ENCODE data around the gene ISLR. TPM values are rescaled to one million over a fixed set of nuclear protein-coding genes. Genes with fewer than 3 reads are reported as not detected.
A peak's percentile ranks its signal among the peaks of the same experiment; 100 is the strongest.

Gene ISLR
- total RNA-seq, 1 donor = 243 TPM

GRCh38 chr15:74185710-74186348 lies 12.3 kb downstream of the ISLR start:
- no peak for DNase-seq (ENCODE audit: low read depth)
- TF ChIP-seq CTCF (IDR thresholded peaks at IDR 0.05; ENCODE audit: insufficient read depth, low read length) = no peak
- H3K4me3 ChIP-seq (ENCODE audit: low read depth, low read length) = no peak overlapping the region

GRCh38 chr15:74188216-74188615 lies 14.7 kb downstream of the ISLR start:
- no peak for DNase-seq (ENCODE audit: low read depth)
- no peak overlapping the region for H3K4me3 ChIP-seq (ENCODE audit: low read depth, low read length)
- no peak for TF ChIP-seq CTCF (IDR thresholded peaks at IDR 0.05; ENCODE audit: insufficient read depth, low read length)

GRCh38 chr15:74191798-74192197 lies 18.3 kb downstream of the ISLR start:
- no peak overlapping the region for H3K4me3 ChIP-seq (ENCODE audit: low read depth, low read length)
- no peak for TF ChIP-seq CTCF (IDR thresholded peaks at IDR 0.05; ENCODE audit: insufficient read depth, low read length)
- DNase-seq (ENCODE audit: low read depth) = no peak

- TF ChIP-seq CTCF (IDR thresholded peaks at IDR 0.05; ENCODE audit: insufficient read depth, low read length) = no peak
- no peak for DNase-seq (ENCODE audit: low read depth)
- no peak overlapping the region for H3K4me3 ChIP-seq (ENCODE audit: low read depth, low read length)
These were observed 19.2 kb downstream of the ISLR start for GRCh38 chr15:74192751-74193150.

GRCh38 chr15:74193299-74193718 lies 19.8 kb downstream of the ISLR start:
- peak; percentile 93 for DNase-seq (ENCODE audit: low read depth)
- TF ChIP-seq CTCF (IDR thresholded peaks at IDR 0.05; ENCODE audit: insufficient read depth, low read length) = no peak
- no peak overlapping the region for H3K4me3 ChIP-seq (ENCODE audit: low read depth, low read length)

GRCh38 chr15:74193905-74194304 lies 20.4 kb downstream of the ISLR start:
- H3K4me3 ChIP-seq (ENCODE audit: low read depth, low read length) = no peak overlapping the region
- TF ChIP-seq CTCF (IDR thresholded peaks at IDR 0.05; ENCODE audit: insufficient read depth, low read length) = no peak
- no peak for DNase-seq (ENCODE audit: low read depth)
